GM21717 (cell line): ENCODE results near the gene NPW.
A peak's percentile ranks its signal among the peaks of the same experiment; 100 is the strongest.
"Not testable (repeated sequence)": the region's sequence is repeated elsewhere in the genome, so short reads cannot be mapped to it uniquely, and the experiment has no call there.

Experiments
- ATAC-seq: cut with Tn5 transposase; IDR thresholded peaks from one replicate; pipeline ENCODE4 v1.9.1; 2021; ENCODE audit warnings: mild to moderate bottlenecking, moderate library complexity; ENCODE audit not compliant: unreplicated experiment

NPW gene

DNA sequence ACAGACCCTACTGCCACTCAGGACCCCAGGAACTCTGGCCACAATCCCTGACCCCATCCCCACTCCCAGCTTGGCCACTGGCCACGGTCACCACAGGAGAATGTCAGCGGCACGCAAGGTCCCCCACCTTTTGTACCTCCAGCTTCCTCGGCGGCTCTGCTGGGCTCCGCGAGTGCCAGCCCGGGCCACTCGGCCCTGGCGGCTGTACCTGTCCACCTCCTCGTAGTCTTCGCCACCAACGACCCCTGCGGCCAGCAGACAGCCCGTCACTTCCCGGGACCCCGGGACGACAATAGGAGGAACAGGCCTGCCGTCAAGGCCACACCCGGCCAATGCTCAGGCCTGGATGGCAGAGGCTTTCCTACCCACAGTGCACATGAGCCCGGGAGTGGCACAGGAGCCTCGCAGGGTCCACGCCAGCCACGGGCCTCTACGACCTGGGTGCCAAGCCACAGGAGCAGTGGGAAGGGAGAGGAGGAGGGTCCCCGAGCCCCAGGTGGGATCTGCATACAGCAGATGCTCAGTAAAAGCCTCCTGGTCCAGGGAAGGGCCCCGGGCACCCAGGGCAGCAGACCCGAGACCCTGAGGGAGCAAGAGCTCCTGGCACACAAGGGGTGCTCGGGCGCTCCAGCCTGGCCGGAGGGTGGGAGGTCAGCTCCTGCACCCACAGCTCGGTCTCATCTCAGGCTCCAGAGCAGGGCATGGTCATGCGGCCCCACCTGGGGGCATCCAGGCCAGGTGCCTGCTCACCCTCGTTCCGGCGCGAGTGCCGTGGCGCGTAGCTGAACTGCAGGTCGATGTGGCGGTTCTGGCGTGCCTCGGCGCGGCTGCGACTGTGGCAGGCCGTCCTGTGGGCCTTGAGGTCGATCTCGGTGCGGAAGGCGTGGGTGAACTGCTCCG is 17.9 kb upstream of the NPW start:
- ATAC-seq = no peak

DNA sequence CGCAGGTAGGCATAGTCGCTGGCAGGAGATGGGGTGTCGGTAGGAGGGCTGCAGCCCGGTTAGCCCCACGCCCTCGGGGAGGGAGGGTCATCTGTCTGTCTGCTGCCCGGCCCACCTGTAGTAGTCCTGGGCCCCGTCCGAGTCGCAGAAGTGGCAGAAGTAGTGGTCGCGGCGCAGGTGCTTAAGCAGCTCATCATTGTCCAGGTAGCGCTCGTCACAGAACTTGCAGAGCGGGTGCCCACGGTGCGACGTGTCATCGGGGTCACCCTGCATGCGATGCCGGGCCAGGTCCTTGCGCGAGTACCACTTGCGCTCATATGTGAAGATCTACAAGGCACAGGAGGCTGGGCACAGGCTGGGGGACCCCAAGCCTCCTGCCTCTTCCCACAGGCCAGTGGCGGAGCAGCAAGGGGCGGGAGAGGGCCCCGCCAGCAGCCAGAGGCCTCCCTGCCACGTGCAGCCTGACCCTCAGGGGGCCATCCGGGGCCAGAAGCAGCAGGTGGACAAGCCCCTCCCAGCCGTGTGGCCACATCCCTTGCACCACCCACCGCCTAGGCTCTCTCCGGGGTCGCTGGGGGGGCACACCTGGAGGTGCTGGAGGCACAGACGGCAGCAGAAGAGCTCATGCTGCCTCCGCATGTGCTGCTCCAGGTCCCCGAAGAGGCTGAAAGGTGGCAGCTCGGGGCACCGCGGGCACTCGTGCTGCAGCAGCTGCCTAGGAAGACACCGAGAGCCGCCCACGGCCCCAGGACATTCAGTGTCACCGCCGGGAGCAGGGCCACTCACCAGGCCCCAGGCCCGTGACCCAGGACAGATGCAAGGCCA is 17.0 kb upstream of the NPW start:
- no peak for ATAC-seq

DNA sequence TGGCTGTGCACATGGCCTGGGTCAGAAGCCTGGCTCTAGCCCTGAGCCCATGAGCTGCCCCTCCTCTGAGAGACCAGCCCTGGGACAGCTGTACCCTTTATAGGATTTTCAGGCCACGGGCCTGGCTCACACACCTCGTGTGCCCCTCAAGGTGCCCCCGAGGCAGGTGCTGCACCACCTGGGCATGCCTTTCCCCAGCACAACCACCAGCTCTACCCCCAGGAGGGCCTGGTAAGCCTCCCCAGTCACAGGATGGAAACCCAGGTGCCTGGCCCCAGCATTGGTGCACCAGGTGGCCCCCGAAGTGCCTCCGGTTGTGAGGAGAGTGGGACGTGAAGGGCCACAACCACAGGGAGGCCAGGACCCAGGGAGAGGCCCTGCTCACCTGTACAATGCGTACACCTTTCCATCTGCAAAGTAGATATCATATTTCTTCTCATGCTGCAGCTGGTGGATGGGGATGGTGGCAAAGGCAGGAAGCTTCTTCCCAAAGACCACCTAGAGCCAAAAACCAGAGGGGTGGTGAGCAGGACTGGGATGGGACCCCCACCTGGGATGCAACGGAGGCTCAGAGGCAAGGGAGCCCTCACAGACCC is 16.3 kb upstream of the NPW start:
- no peak for ATAC-seq

DNA sequence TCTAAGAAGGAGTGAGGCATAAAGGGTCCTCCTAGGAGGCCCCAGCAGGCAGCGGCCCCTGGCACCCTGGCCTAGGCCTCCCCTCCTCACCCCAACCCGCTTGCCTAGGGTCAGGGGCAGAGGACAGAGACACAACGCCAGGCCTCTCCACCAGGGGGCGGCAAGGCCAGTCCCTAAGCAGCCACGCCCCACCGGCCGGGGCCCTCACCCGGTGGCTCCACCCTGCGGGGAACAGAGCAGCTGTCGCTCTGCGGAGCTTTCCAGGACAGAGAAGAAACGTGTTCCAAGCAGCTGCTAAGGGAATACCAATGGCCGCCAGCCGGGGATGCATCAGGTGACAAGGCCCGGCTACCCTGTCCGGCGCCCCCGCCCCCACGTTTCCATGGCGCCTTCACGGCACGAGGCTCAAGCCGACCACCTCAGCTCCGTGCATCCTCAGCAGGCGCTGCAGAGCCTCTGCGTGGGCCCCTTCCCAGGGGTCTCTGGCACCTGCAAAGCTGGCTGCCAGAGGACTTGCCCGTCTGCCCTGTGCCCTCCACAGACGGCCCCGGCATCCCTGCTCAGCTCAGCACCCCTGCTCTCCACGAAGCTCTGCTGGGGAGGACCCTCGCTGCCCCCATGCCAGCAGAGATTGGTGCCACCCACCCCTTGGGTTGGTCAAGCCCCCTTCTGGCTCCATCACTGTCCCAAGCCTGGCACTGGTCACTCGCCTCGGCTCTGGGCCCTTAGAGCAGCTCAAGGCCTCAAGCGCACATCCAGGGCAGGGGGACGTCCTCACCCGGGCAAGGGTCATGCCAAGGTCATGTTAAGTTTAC is 15.6 kb upstream of the NPW start:
- ATAC-seq = peak; percentile 41

DNA sequence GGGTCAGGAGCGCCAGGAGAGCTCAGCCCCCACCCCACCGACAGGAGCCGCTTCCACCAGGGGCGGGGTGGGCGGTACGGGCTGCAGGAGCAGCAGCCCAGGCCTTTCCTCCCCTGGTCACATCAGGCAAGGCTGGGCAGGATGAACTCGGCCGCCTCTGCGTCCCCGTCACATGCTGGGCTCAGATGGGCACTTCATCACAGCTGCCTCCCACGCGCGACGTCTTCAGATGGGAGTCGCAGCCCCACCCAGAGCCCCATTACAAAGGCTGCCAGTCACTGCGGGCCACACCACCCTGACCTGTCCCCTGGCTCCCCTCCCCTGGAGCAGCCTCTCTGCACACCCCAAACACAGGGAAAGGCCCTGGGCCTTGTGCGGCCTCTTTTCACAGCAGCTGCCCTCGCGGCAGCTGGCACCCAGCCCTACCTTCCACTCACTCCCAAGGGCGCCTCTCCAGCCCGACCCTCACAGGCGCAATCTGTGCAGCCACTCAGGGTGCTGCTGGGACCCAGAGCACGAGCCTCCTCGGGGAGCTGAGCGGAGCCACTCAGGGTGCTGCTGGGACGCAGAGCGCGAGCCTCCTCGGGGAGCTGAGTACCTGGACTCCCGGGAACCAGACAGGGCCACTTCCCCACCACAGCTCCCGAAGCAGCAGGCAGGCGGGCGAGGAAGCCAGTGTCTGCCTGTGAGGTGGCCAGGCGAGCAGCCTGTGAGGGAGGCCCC is 14.6 kb upstream of the NPW start:
- no peak for ATAC-seq

DNA sequence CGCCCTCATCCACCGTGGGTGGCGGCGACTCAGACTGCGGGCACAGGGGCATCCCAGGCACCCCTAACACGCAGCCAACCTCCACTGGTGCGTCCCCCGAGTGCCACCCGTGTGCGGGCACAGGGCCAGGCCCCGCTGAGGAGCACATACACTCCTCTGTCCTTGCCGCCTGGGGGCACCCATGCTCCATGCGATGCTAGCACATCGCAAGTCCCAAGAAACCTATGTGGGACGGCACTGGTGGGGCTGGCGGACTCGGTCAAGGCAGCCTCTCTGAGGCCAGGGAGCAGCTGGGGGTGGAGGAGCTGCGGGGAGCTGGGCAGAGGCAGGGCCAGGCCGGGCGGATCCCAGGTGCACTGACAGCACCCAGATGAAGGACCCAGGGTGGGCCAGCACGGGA is 13.9 kb upstream of the NPW start:
- ATAC-seq = no peak

DNA sequence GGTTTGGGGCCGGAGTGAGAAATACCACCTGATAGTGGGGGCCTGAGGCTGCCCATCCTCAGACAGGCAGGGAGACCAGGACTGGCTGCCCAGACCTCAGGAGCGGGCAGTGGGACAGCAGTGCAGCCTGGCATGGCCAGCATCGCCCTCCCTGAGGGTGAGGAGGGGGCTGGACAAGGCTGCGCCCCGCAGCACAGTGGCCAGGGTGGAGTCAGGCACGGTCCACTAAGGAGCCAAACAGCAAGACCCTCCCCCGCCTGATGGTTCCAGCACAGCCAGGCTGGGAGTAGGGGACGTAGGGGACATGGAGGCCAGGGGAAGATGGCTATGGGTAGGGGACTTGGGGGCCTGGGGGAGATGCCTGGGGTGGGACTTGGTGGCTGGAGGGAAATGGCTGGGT is 13.3 kb upstream of the NPW start:
- no peak for ATAC-seq

DNA sequence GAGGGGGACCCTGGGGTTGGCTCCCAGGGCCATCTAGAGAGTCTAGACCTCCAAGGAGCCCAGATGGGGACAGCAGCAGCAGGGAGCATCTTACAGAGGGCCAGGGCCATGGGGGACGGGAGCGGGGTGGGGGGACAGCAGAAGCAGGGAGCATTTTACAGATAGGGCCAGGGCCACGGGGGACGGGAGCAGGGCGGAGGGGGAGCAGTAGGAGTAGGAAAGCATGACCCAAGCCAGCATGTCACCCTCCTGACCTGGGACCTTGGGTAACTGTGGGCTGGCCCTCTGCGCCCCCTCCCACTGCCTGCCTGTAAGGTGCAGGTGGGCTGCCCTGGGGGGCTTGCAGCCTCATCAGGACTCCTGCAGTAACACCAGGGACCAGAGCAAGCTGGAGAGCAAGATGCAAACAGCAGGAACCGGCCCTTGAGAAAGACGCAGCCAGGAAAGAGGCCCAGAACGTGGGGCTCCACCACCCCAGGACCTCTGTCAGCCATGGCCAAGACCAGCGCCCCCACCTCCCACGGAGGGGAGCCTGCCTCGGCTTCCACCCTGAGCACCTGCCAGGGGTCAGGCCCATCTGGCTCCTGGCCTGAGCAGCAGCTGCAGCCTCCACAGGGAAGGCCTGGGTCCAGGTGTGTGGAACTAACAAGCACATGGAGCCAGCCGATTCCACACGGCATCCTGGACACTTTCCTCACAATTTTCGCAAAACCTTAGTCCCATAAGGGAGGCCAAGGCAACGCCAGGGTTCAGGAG is 12.3 kb upstream of the NPW start:
- no peak for ATAC-seq

DNA sequence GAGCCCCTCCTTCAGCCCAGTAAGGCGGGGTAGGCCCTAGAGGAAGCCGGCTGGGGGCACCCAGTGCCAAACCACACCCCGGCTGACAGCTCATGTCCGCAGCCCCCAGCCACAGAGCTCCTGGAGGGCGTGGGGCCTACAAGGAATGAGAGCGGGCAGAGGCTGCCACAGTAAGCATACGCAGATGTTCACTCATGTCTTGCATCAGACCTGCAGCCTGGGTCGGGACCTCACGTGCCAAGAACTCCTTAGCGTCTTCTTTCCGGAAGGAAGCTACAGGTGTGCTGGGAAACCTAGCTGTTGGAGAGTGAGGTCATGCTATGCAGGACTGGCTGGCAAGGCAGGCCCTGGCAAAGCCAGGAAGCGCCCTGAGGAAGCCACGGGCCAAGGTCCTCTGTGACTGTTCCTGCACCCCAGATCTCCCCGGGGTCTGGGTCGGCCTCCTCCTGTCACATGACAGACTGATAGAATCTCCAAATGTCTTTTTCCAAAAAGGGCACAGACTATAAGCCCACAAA is 11.5 kb upstream of the NPW start:
- ATAC-seq = no peak

DNA sequence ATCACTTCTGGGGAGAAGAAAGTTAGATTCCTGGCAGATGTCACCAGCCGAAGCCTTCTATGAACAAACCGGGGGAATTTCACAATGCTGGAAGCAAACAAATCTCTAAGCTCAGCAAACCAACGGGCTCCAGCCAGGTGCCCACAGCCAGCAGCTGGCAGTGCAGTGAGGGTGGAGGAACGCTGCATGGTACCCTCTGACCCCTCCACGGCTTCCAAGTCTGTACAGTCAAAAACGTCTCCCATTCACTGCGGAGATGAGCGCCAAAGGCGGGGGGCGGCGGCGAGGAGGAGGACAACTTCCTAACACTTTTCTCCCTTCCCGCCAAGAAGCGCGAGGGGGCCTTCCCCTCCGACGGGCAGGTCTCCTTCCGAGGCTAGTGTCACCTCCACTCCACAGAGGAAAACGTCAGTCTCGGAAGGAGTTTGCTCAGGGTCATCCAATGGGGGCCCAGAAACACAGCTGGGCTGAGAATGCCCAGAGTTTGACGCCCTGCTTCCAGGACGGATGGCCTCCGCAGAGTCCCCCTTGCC is 10.9 kb upstream of the NPW start:
- ATAC-seq = no peak

DNA sequence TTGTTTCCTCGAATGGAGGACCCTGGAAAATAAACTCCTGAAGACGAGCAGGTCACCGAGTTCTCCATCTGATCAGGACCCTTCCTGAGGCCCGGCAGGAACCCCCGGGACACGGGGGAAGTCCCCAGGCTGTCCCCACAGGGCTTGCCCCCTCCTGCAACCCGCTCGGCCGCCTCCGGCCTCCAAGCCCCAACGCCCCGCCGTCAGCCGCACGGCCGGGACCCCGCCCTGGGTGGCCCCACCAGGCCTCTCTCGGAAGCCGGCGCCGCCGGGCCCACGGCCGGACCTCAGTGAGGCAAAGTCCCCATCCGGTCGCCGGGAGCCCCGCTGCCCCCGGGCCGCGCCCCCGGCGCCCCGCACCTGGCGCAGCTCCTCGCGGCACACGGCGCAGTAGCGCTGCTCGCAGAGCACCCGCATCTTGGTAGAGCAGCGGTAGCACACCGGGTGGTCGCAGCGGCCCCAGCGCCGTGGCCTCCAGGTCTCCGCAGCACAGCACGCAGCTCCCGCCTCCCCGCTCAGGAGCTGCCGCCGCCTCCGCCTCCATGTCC is 10.3 kb upstream of the NPW start:
- peak; percentile 20 for ATAC-seq

DNA sequence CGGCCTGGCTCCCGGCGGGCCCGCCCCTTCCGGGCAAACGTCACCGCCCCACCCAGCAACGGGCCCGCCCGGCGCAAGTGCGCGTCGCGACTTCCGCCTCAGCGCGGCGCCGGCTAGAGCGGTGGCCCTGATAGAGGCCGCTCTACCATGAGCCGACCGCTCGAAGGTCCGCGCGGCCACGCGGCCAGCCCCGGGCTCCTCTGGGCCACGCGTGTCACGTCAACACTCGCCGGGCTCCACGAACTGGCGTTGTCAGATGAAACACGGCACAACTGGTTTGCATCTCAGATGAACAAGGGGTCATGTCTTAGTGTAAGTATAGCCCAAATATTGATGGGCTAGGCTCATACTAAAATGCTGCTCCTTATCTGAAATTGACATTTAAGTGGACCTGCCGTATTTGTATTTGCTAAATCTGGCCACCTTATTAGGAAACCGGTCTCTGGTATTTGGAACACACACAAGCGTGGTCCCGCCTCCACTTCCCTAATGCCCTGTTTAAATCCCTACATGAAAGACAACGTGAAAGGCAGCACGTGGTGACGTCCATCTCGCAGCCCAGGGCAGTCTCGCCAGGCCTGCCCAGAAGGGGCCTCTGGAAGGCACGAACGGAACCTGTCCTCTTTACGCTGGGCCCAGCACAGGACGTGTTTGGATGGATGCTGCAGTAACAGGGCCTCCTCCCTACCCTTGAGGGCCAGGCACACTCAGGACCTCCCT is 9.6 kb upstream of the NPW start, which contains the start of gene ZNF598:
Gene ZNF598 (minus strand): TSS at position 31 of the 720 bp plus-strand sequence.
- peak; percentile 66 for ATAC-seq

DNA sequence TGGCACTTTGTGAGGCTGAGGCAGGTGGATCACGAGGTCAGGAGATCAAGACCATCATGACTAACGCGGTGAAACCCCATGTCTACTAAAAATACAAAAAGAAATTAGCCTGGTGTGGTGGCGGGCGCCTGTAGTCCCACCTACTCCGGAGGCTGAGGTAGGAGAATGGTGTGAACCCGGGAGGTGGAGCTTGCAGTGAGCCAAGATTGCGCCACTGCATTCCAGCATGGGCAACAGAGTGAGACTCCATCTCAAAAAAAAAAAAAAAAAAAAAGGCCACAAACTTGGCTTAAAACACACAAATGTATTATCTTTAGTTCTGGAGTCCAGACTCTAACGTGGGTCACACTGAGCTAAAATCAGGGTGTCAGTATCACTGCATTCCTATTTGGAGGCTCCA is 7.9 kb upstream of the NPW start:
- ATAC-seq = not testable (repeated sequence)

DNA sequence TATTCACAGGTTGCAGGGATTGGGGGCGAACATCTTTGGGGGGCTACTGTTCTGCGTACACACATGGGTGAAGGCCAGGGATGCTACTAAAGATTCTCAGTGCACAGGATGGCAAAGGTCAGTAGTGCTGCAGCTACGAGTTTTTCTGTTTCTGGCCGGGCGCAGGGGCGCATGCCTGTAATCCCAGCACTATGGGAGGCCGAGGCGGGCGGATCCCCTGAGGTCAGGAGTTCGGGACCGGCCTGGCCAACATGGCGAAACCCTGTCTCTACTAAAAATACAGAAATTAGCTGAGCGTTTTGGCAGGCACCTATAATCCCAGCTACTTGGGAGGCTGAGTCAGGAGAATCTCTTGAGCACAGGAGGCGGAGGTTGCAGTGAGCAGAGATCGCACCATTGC is 6.1 kb upstream of the NPW start:
- no peak for ATAC-seq

DNA sequence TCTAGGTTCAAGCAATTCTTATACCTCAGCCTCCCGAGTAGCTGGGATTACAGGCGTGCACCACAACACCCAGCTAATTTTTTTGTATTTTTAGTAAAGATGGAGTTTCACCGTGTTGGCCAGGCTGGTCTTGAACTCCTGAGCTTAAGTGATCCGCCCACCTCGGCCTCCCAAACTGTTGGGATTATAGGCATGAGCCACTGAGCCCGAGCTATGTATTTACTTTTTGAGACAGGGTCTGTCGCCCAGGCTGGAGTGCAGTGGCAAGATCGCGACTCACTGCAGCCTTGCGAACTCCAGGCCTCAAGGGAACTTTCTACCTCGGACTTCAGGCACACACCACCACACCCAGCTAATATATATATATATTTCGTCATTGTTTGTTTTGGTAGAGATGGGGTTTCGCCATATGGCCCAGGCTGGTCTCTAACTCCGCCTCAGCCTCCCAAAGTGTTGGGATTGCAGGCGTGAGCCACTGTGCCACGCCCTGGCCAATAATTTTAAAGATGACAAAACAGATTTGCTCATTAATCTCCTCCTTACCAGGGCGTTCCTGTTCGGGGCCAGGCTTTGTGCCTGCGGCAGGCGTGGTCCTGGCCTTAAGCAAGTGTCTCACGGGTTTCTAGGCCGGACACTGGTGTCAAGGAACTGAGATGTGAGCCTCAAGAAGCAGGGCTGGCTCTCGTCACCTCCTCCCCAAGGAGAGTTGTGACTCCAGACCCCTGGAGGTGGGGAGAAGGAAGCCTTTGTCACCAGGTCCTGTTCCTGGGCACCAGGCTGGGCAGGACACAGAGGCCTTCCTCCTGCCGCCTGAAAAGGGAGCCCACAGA is 4.3 kb upstream of the NPW start:
- ATAC-seq = no peak

DNA sequence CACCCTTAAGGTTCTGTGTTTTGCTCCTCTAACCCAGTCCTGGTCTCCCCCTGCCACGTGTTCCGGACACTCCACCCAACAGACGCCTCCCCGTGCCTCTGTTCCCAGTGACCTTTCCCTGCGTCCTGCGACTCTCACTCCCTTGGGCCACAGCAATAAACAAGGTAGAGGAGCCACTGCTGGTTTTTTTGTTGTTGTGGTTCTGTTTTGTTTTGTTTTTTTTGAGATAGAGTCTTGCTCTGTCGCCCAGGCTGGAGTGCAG is 3.7 kb upstream of the NPW start:
- no peak for ATAC-seq

DNA sequence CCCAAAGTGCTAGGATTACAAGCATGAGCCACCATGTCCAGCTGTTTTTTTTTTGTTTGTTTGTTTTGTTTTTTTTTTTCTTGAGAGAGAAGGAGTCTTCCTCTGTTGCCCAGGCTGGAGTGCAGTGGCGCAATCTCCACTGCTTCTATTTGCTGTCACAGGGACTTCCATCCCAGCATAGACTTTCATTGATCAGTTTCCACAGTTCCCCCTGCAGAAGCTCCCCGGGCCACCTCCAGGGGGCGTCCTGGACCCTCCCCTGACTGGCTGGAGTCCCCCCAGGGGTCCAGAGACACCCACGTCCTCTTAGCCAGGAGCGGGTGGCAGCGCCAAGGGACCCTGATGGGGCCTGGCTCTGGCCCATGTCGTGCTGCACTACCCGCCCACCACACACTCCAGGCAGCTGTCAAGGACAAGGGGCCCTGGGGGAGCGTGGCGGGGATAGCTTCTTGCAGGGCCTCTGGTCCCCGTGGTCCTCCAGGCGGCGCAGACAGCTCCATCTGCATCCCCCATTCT is 3.1 kb upstream of the NPW start:
- no peak for ATAC-seq
